Loucy (cell line): Measurements from ENCODE around the gene PIR.

Experiments used
- H2AFZ ChIP-seq: fragments of 200-600 bp; sonication (generic); 2 replicates; pipeline ENCODE4 v1.6.0; 2016; ENCODE audit warnings: antibody characterized with exemption, mild to moderate bottlenecking, low read length, moderate library complexity
- H3F3A ChIP-seq: fragments of 200-600 bp; 2 replicates; pipeline ENCODE4 v1.6.0; 2016; ENCODE audit warnings: antibody characterized with exemption, low read depth, mild to moderate bottlenecking
- H3K27me3 ChIP-seq: fragments of 200-600 bp; sonication (generic); 2 replicates; pipeline ENCODE4 v1.6.1; 2014; ENCODE audit warnings: low read length, mild to moderate bottlenecking; ENCODE audit not compliant: insufficient read depth, poor library complexity, severe bottlenecking
- H3K36me3 ChIP-seq: fragments of 200-600 bp; sonication (generic); 2 replicates; pipeline ENCODE4 v1.6.1; 2016; ENCODE audit warnings: low read length; ENCODE audit not compliant: insufficient read depth
- H3K4me1 ChIP-seq: fragments of 200-600 bp; sonication (generic); 2 replicates; pipeline ENCODE4 v1.5.1; 2014; ENCODE audit warnings: low read length, mild to moderate bottlenecking; ENCODE audit not compliant: insufficient read depth, poor library complexity, severe bottlenecking
- H3K4me2 ChIP-seq: fragments of 200-600 bp; sonication (generic); 2 replicates; pipeline ENCODE4 v1.6.0; 2014; ENCODE audit warnings: antibody characterized with exemption, low read length, low read depth, mild to moderate bottlenecking; ENCODE audit not compliant: poor library complexity, severe bottlenecking
- H3K4me3 ChIP-seq: fragments of 200-600 bp; sonication (generic); 2 replicates; pipeline ENCODE4 v1.5.1; 2014; ENCODE audit warnings: low read length, mild to moderate bottlenecking, mixed read lengths; ENCODE audit not compliant: poor library complexity, severe bottlenecking
- H3K79me2 ChIP-seq: fragments of 200-600 bp; sonication (generic); 2 replicates; pipeline ENCODE4 v1.6.1; 2014; ENCODE audit warnings: low read length; ENCODE audit not compliant: insufficient read depth
- H3K9ac ChIP-seq: fragments of 200-600 bp; sonication (generic); 2 replicates; pipeline ENCODE4 v1.6.0; 2014; ENCODE audit warnings: mild to moderate bottlenecking, low read depth, low read length, moderate library complexity; ENCODE audit not compliant: poor library complexity, severe bottlenecking
- H3K9me2 ChIP-seq: fragments of 200-600 bp; sonication (generic); replicated peaks from 2 replicates; pipeline ENCODE4 v1.6.1; 2016; ENCODE audit warnings: low read depth, low read length, mixed read lengths
- H3K9me3 ChIP-seq: fragments of 200-600 bp; sonication (generic); 2 replicates; pipeline ENCODE4 v1.6.1; 2014; ENCODE audit warnings: mild to moderate bottlenecking, antibody characterized with exemption, low read length, low read depth; ENCODE audit not compliant: insufficient read depth
- H4K20me1 ChIP-seq: fragments of 200-600 bp; sonication (generic); 2 replicates; pipeline ENCODE4 v1.6.0; 2014; ENCODE audit warnings: antibody characterized with exemption, low read length, mild to moderate bottlenecking; ENCODE audit not compliant: insufficient read depth, poor library complexity, severe bottlenecking
- EZH2phosphoT487 ChIP-seq: fragments of 200-600 bp; IDR thresholded peaks from 2 replicates; pipeline ENCODE4 v1.6.1; 2018; ENCODE audit warnings: antibody characterized with exemption, mild to moderate bottlenecking, moderate library complexity, borderline replicate concordance
- TF ChIP-seq, protein P1 (sequence below): fragments of 200-600 bp; sonication (generic); conservative IDR thresholded peaks from 2 replicates; pipeline ENCODE4 v1.5.1; 2014; ENCODE audit warnings: mild to moderate bottlenecking, antibody characterized with exemption, low read length

PIR gene

GRCh38 chrX:15498741-15499140 lies 5.6 kb upstream of the PIR start:
- Histone ChIP-seq H3K4me1 (no peaks in the 10 kb centered on the region), H3F3A (no peaks in the 10 kb centered on the region), H4K20me1 (no peaks in the 10 kb centered on the region), H3K9ac (no peak overlapping the region), H3K4me2 (no peak overlapping the region), H3K4me3 (no peak overlapping the region), H3K79me2 (no peaks in the 10 kb centered on the region), H3K27me3 (no peaks in the 10 kb centered on the region), H2AFZ (no peak overlapping the region), H3K36me3 (no peaks in the 10 kb centered on the region), H3K9me2 (no peaks in the 10 kb centered on the region), H3K9me3 (no peaks in the 10 kb centered on the region)
- TF ChIP-seq, protein P1, sequence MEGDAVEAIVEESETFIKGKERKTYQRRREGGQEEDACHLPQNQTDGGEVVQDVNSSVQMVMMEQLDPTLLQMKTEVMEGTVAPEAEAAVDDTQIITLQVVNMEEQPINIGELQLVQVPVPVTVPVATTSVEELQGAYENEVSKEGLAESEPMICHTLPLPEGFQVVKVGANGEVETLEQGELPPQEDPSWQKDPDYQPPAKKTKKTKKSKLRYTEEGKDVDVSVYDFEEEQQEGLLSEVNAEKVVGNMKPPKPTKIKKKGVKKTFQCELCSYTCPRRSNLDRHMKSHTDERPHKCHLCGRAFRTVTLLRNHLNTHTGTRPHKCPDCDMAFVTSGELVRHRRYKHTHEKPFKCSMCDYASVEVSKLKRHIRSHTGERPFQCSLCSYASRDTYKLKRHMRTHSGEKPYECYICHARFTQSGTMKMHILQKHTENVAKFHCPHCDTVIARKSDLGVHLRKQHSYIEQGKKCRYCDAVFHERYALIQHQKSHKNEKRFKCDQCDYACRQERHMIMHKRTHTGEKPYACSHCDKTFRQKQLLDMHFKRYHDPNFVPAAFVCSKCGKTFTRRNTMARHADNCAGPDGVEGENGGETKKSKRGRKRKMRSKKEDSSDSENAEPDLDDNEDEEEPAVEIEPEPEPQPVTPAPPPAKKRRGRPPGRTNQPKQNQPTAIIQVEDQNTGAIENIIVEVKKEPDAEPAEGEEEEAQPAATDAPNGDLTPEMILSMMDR: no peak
- no peak for TF ChIP-seq EZH2phosphoT487

- no peak overlapping the region for H2AFZ ChIP-seq
- no peaks in the 10 kb centered on the region for H3K27me3 ChIP-seq
- no peak overlapping the region for H3K4me3 ChIP-seq
- H3K9me3 ChIP-seq: no peaks in the 10 kb centered on the region
- H3K4me1 ChIP-seq: no peaks in the 10 kb centered on the region
- H3K9me2 ChIP-seq: no peaks in the 10 kb centered on the region
- TF ChIP-seq EZH2phosphoT487: no peak
- TF ChIP-seq, protein P1: peak; percentile 69
- H3K9ac ChIP-seq: no peak overlapping the region
- no peaks in the 10 kb centered on the region for H3K79me2 ChIP-seq
- H4K20me1 ChIP-seq: no peaks in the 10 kb centered on the region
- H3F3A ChIP-seq: no peaks in the 10 kb centered on the region
- no peak overlapping the region for H3K4me2 ChIP-seq
- H3K36me3 ChIP-seq: no peaks in the 10 kb centered on the region
Measured at GRCh38 chrX:15497865-15498264, 4.7 kb upstream of the PIR start.

DNA sequence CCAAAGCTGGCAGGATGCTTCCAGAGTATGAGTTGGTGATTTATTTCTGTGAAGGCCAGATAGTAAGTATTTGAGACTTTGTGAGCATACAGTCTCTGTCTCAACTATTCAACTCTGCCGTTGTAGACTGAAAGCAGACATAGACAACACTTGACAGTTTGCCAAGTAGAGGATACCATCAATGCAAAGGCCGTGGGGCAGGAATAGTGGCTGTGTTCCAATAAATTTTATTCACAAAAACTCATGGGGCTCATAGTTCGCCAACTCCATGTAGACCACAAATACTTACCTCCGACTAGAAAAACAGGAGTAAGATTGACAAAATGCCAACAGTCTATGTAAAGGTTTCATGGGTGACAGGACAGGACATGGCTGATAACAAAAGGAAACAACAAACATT lies 3.7 kb upstream of the PIR start:
- Histone ChIP-seq H3K9me2 (no peaks in the 10 kb centered on the region), H3K4me1 (no peaks in the 10 kb centered on the region), H3K9me3 (no peaks in the 10 kb centered on the region), H3K9ac (no peak overlapping the region), H3F3A (no peaks in the 10 kb centered on the region), H3K4me2 (no peak overlapping the region), H3K4me3 (no peak overlapping the region), H3K79me2 (no peaks in the 10 kb centered on the region), H2AFZ (no peak overlapping the region; the same call in 1 of the 2 replicates), H3K36me3 (no peaks in the 10 kb centered on the region), H4K20me1 (no peaks in the 10 kb centered on the region), H3K27me3 (no peaks in the 10 kb centered on the region)
- no peak for TF ChIP-seq EZH2phosphoT487
- TF ChIP-seq, protein P1: no peak
